Fibroblast of pulmonary artery (primary cell): ENCODE data around the gene PNLIPRP3.

ENCODE experiments used
- DNase-seq: peaks from one replicate; pipeline ENCODE4 v3.0.0-alpha.2; 2010; ENCODE audit warnings: low read depth
- H3K4me3 ChIP-seq: replicated peaks from 2 replicates; pipeline ENCODE4 v1.5.1; 2011; ENCODE audit warnings: low read depth, mild to moderate bottlenecking, control low read depth, low read length, moderate library complexity
- TF ChIP-seq, protein P1 (sequence below): IDR thresholded peaks from 2 replicates; pipeline ENCODE4 v1.5.1; 2011; ENCODE audit warnings: mild to moderate bottlenecking, control low read depth, low read length, inconsistent platforms; ENCODE audit errors: missing control alignments

Gene PNLIPRP3

GRCh38 chr10:116402858-116403257 lies 24.8 kb upstream of the PNLIPRP3 start:
- TF ChIP-seq, protein P1, sequence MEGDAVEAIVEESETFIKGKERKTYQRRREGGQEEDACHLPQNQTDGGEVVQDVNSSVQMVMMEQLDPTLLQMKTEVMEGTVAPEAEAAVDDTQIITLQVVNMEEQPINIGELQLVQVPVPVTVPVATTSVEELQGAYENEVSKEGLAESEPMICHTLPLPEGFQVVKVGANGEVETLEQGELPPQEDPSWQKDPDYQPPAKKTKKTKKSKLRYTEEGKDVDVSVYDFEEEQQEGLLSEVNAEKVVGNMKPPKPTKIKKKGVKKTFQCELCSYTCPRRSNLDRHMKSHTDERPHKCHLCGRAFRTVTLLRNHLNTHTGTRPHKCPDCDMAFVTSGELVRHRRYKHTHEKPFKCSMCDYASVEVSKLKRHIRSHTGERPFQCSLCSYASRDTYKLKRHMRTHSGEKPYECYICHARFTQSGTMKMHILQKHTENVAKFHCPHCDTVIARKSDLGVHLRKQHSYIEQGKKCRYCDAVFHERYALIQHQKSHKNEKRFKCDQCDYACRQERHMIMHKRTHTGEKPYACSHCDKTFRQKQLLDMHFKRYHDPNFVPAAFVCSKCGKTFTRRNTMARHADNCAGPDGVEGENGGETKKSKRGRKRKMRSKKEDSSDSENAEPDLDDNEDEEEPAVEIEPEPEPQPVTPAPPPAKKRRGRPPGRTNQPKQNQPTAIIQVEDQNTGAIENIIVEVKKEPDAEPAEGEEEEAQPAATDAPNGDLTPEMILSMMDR, result no peak
- DNase-seq, result no peak
- no peak overlapping the region for H3K4me3 ChIP-seq

DNA sequence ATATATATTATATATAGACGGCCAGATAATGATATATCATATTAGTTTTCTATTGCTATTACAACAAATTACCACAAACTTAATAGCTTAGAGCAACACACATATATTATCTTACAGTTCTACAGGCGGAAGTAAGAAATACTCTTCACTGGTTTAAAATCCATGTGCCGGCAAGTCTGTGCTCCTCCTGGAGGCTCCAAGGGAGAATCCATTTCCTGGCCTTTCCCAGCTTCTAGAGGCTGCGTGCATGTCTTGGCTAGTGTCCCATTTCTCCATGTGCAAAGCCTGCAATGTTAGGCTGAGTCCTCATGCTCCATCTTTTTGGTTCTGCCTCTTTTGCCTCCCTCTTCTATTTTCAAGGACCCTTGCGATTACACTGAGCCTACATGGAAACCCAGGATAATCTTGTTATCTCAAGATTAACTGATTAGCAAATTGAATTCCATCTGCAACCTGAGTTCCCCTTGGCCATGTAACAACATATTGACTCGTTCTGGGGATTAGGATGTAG lies 23.9 kb upstream of the PNLIPRP3 start:
- H3K4me3 ChIP-seq, result no peak overlapping the region
- no peak for DNase-seq
- TF ChIP-seq, protein P1, result no peak

DNA sequence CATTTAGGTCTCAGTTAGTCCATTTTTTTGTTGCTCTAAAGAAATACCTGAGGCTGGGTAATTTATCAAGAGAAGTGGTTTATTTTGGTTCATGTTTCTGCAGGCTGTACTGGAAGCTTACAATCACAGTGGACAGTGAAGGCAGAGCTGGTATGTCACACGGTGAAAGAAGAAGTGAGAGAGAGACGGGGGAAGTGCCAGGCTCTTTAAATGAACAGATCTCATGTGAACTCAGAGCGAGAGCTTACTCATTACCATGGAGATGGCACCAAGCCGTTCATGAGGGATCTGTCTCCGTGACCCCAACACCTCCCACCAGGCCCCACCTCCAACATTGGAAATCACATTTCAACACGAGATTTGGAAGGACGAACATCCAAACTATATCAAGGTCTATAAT lies 18.9 kb upstream of the PNLIPRP3 start:
- no peak for DNase-seq
- TF ChIP-seq, protein P1, result no peak
- no peak overlapping the region for H3K4me3 ChIP-seq

DNA sequence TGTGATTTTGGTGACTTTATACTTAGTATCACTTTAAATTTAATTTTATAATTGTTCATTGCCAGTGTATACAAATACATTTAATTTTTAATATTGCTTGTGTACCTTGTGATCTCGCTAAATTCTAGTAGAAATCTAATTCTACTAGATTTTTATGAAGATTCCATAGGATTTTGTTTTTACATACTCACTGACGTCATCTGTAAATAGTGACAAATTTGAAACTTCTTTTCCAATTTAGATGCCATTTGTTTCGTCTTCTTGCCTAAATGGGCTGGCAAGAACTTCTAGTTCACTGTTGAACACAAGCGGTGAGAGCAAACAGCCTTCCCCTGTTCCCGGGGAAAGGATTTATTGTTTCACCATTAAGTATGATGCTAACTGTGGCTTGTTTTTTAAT lies 17.3 kb upstream of the PNLIPRP3 start:
- TF ChIP-seq, protein P1, result no peak
- H3K4me3 ChIP-seq, result no peak overlapping the region
- no peak for DNase-seq

GRCh38 chr10:116417821-116418220 lies 9.8 kb upstream of the PNLIPRP3 start:
- H3K4me3 ChIP-seq, result no peak overlapping the region
- TF ChIP-seq, protein P1, result no peak
- DNase-seq, result no peak

DNA sequence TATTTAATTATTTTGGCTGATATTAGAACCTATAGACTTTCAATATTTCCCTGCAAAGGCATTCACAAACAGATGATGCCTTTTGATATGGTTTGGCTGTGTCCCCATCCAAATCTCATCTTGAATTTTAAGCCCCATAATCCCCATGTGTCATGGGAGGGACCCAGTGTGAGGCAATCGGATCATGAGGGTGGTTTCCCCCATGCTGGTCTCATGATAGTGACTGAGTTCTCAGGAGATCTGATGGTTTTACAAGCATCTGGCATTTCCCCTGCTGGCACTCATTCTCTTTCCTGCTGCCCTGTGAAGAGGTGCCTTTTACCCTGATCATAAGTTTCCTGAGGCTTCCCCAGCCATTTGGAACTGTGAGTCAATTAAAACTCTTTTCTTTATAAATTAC lies 9.3 kb upstream of the PNLIPRP3 start:
- no peak for DNase-seq
- TF ChIP-seq, protein P1, result no peak
- no peak overlapping the region for H3K4me3 ChIP-seq

- no peak overlapping the region for H3K4me3 ChIP-seq
- TF ChIP-seq, protein P1, result no peak
- no peak for DNase-seq
Observed at GRCh38 chr10:116421815-116422214, 5.8 kb upstream of the PNLIPRP3 start.
